Smooth muscle cell of the coronary artery (primary cell): Measurements from ENCODE around the gene SESN3. TPM values are rescaled to one million over a fixed set of nuclear protein-coding genes. Genes with fewer than 3 reads are reported as not detected.

ENCODE experiments used
- total RNA-seq: library from RNA; depleted of rRNA; stranded (reverse); fragments of >200 nt; gene quantifications from 2 replicates; pipeline ENCODE4 v1.2.3, GENCODE V29; 2014; ENCODE audit warnings: low replicate concordance

The SESN3 gene, protein sequence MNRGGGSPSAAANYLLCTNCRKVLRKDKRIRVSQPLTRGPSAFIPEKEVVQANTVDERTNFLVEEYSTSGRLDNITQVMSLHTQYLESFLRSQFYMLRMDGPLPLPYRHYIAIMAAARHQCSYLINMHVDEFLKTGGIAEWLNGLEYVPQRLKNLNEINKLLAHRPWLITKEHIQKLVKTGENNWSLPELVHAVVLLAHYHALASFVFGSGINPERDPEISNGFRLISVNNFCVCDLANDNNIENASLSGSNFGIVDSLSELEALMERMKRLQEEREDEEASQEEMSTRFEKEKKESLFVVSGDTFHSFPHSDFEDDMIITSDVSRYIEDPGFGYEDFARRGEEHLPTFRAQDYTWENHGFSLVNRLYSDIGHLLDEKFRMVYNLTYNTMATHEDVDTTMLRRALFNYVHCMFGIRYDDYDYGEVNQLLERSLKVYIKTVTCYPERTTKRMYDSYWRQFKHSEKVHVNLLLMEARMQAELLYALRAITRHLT
- total RNA-seq = 22.6 and 26.8 TPM in 2 replicates

DNA sequence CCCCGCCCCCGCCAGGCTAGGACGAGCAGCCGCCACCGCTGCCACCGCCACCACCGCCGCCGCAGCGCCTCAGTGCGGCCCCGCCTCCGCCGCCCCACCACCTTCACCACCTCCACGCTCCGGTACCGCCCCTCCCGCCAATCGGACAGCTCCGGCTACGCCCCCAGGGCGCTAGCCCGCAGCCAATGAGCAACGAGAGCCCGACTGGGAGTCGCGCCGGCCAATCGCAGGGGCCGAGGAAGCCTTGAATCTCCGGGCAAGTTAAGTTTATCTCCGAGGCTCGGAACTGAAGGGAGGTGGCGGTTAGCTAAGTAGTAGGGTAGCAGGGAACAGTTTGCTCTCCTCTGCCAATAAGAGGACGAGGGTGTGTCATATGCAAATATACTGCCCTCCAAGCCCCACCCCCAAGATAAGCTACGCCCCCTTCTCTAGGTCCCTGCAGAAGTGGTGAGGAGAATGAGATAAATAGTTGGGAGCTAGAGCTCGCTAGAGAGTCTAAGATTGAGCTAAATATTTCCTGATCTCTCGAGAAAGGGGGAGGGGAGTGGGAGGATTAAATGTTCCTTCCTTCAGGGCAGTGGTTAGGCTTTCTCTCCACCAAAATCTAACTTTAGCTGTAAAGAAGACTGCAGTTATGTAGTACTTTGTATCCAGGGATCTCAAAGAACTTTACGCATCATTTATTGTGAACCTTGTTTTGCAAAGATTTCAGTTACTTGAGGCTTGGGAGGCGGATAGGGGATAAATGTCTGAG, at the start of gene SESN3:
Gene SESN3, minus strand, starts transcription at position 76 of the 754 bp plus-strand sequence. CDS start 342 bp downstream, outside the sequence.

Other genes with a start within 250 kb of the SESN3 start
- gene KDM4E, start 205.9 kb downstream of the SESN3 start, total RNA-seq = not detected in 2 replicates
- gene KDM4F, start 181.8 kb downstream of the SESN3 start, total RNA-seq = not detected in 2 replicates
- 5.6 and 13.0 TPM in 2 replicates for gene SRSF8, start 164.3 kb downstream of the SESN3 start, total RNA-seq
- gene ENDOD1, start 141.4 kb downstream of the SESN3 start, total RNA-seq = 26.4 and 58.4 TPM in 2 replicates